Measurements from ENCODE around the gene CHFR. TPM values are rescaled to one million over a fixed set of nuclear protein-coding genes. Genes with fewer than 3 reads are reported as not detected.

The CHFR gene
- total RNA-seq, 1 experiment from 2014 or later, result 32.3 TPM

GRCh38 chr12:132853285-132854092, 33.9 kb downstream of the CHFR start:
- intact Hi-C loops (cut with micrococcal nuclease; ENCODE audit: unreplicated experiment), result no loop called here
- Mint-ChIP-seq H3K27me3 (ENCODE audit: insufficient read depth, unreplicated experiment) (no peaks in the 10 kb centered on the region), H3K4me1 (ENCODE audit: low read depth, unreplicated experiment) (peaks cover 6% of the 10 kb centered on the region), H3K9me3 (ENCODE audit: unreplicated experiment) (no peaks in the 10 kb centered on the region), H3K36me3 (ENCODE audit: insufficient read depth, unreplicated experiment) (peaks cover 41% of the 10 kb centered on the region), H3K4me3 (ENCODE audit: unreplicated experiment) (no peak overlapping the region), H3K27ac (ENCODE audit: unreplicated experiment) (no peak overlapping the region)
- no peaks in the 10 kb centered on the region for H3K9me3 ChIP-seq
- no TSS peak for BruUV-seq (replicated peaks)
- ChIA-PET CTCF (no interaction called here), POLR2A (no interaction called here)
- H3K4me1 ChIP-seq, result no peaks in the 10 kb centered on the region
- TF ChIP-seq CTCF (IDR thresholded peaks at IDR 0.05; ENCODE audit: insufficient read depth in 1 of 2, low read depth in 1 of 2, low read length in 1 of 2, severe bottlenecking in 1 of 2, unreplicated experiment in 1 of 2), result no peak
- H3K4me3 ChIP-seq (ENCODE audit: low read depth, low read length), result no peak overlapping the region
- DNase-seq, result no peak
- no peaks in the 10 kb centered on the region for H3K27me3 ChIP-seq (replicated peaks; ENCODE audit: control insufficient read depth, insufficient read depth, low read length)
- H3K36me3 ChIP-seq (ENCODE audit: control insufficient read depth, insufficient read depth, low read length), result no peaks in the 10 kb centered on the region

GRCh38 chr12:132852496-132852895, 34.9 kb downstream of the CHFR start:
- DNase-seq, result no peak
- Histone ChIP-seq H3K36me3 (ENCODE audit: control insufficient read depth, insufficient read depth, low read length) (no peaks in the 10 kb centered on the region), H3K9me3 (no peaks in the 10 kb centered on the region), H3K4me1 (no peaks in the 10 kb centered on the region), H3K4me3 (ENCODE audit: low read depth, low read length) (no peak overlapping the region), H3K27me3 (replicated peaks; ENCODE audit: control insufficient read depth, insufficient read depth, low read length) (no peaks in the 10 kb centered on the region)
- Mint-ChIP-seq H3K27me3 (ENCODE audit: insufficient read depth, unreplicated experiment) (no peaks in the 10 kb centered on the region), H3K4me3 (ENCODE audit: unreplicated experiment) (no peak overlapping the region), H3K36me3 (ENCODE audit: insufficient read depth, unreplicated experiment) (peaks cover 41% of the 10 kb centered on the region), H3K27ac (ENCODE audit: unreplicated experiment) (no peak overlapping the region), H3K4me1 (ENCODE audit: low read depth, unreplicated experiment) (peaks cover 6% of the 10 kb centered on the region), H3K9me3 (ENCODE audit: unreplicated experiment) (no peaks in the 10 kb centered on the region)
- intact Hi-C loops (cut with micrococcal nuclease; ENCODE audit: unreplicated experiment), result no loop called here
- no TSS peak for BruUV-seq (replicated peaks)
- TF ChIP-seq CTCF (IDR thresholded peaks at IDR 0.05; ENCODE audit: insufficient read depth in 1 of 2, low read depth in 1 of 2, low read length in 1 of 2, severe bottlenecking in 1 of 2, unreplicated experiment in 1 of 2), result no peak
- CTCF ChIA-PET, result no interaction called here
- POLR2A ChIA-PET, result no interaction called here

GRCh38 chr12:132851465-132851864, 35.9 kb downstream of the CHFR start:
- Mint-ChIP-seq H3K4me1 (ENCODE audit: low read depth, unreplicated experiment) (peaks cover 6% of the 10 kb centered on the region), H3K27me3 (ENCODE audit: insufficient read depth, unreplicated experiment) (no peaks in the 10 kb centered on the region), H3K4me3 (ENCODE audit: unreplicated experiment) (peak overlapping the region; percentile 43), H3K27ac (ENCODE audit: unreplicated experiment) (no peak overlapping the region), H3K36me3 (ENCODE audit: insufficient read depth, unreplicated experiment) (peaks cover 38% of the 10 kb centered on the region), H3K9me3 (ENCODE audit: unreplicated experiment) (no peaks in the 10 kb centered on the region)
- no peaks in the 10 kb centered on the region for H3K36me3 ChIP-seq (ENCODE audit: control insufficient read depth, insufficient read depth, low read length)
- ChIA-PET CTCF (no interaction called here), POLR2A (no interaction called here)
- no peak for TF ChIP-seq CTCF (IDR thresholded peaks at IDR 0.05; ENCODE audit: insufficient read depth in 1 of 2, low read depth in 1 of 2, low read length in 1 of 2, severe bottlenecking in 1 of 2, unreplicated experiment in 1 of 2)
- H3K9me3 ChIP-seq, result no peaks in the 10 kb centered on the region
- intact Hi-C loops (cut with micrococcal nuclease; ENCODE audit: unreplicated experiment), result no loop called here
- no peaks in the 10 kb centered on the region for H3K27me3 ChIP-seq (replicated peaks; ENCODE audit: control insufficient read depth, insufficient read depth, low read length)
- H3K4me1 ChIP-seq, result no peaks in the 10 kb centered on the region
- no peak overlapping the region for H3K4me3 ChIP-seq (ENCODE audit: low read depth, low read length)
- no peak for DNase-seq
- no TSS peak for BruUV-seq (replicated peaks)

Data from Caco-2 (cell line).